Astrocyte (in vitro differentiated cells and primary cell): ENCODE measurements around the gene EGR1. TPM values are rescaled to one million over a fixed set of nuclear protein-coding genes. Genes with fewer than 3 reads are reported as not detected.

Experiments
- DNase-seq: peaks from one replicate; pipeline ENCODE4 v3.0.0-alpha.2; 2010; ENCODE audit warnings: low read depth
- FAIRE-seq: peaks from 2 replicates; lab custom pipeline; 2011; peaks lifted over from hg19 to GRCh38; lab: Jason Lieb, UNC
- H2AFZ ChIP-seq: 2 replicates; pipeline ENCODE4 v1.6.0; 2012; ENCODE audit warnings: low read depth, low read length, inconsistent platforms
- H3K27ac ChIP-seq: 2 replicates; pipeline ENCODE4 v1.5.1; 2011; ENCODE audit warnings: low read depth, low read length, inconsistent platforms
- H3K27me3 ChIP-seq: 2 replicates; pipeline ENCODE4 v1.6.0; 2011; ENCODE audit warnings: low read length, inconsistent platforms; ENCODE audit not compliant: insufficient read depth
- H3K36me3 ChIP-seq: 2 replicates; pipeline ENCODE4 v1.5.1; 2011; ENCODE audit warnings: low read length, inconsistent platforms; ENCODE audit not compliant: insufficient read depth
- H3K4me1 ChIP-seq: 2 replicates; pipeline ENCODE4 v1.5.1; 2011; ENCODE audit warnings: low read length, inconsistent platforms; ENCODE audit not compliant: insufficient read depth
- H3K4me2 ChIP-seq: 2 replicates; pipeline ENCODE4 v1.6.0; 2012; ENCODE audit warnings: low read length, inconsistent platforms
- H3K4me3 ChIP-seq: 2 replicates; pipeline ENCODE4 v1.5.1; 2011; ENCODE audit warnings: low read depth, mild to moderate bottlenecking, low read length, inconsistent platforms; ENCODE audit not compliant: insufficient read depth
- H3K79me2 ChIP-seq: 2 replicates; pipeline ENCODE4 v1.6.0; 2012; ENCODE audit warnings: mild to moderate bottlenecking, low read length, inconsistent platforms; ENCODE audit not compliant: insufficient read depth
- H3K9ac ChIP-seq: 2 replicates; pipeline ENCODE4 v1.6.0; 2012; ENCODE audit warnings: mild to moderate bottlenecking, low read length, inconsistent platforms
- H3K9me3 ChIP-seq: 2 replicates; pipeline ENCODE4 v1.5.1; 2012; ENCODE audit warnings: low read depth, mild to moderate bottlenecking, low read length, inconsistent platforms; ENCODE audit not compliant: insufficient read depth
- H4K20me1 ChIP-seq: 2 replicates; pipeline ENCODE4 v1.6.0; 2012; ENCODE audit warnings: low read length, inconsistent platforms; ENCODE audit not compliant: insufficient read depth
- H3K27ac Mint-ChIP-seq: one replicate; pipeline ENCODE4 v1.8.0; 2021; ENCODE audit warnings: mild to moderate bottlenecking, mixed read lengths; ENCODE audit not compliant: unreplicated experiment
- H3K27me3 Mint-ChIP-seq: one replicate; pipeline ENCODE4 v1.8.0; 2021; ENCODE audit warnings: low read depth, mixed read lengths; ENCODE audit not compliant: unreplicated experiment
- H3K36me3 Mint-ChIP-seq: one replicate; pipeline ENCODE4 v1.8.0; 2021; ENCODE audit warnings: low read depth, mixed read lengths; ENCODE audit not compliant: unreplicated experiment
- H3K4me1 Mint-ChIP-seq: one replicate; pipeline ENCODE4 v1.8.0; 2021; ENCODE audit warnings: low read depth, mixed read lengths; ENCODE audit not compliant: unreplicated experiment
- H3K4me3 Mint-ChIP-seq: one replicate; pipeline ENCODE4 v1.8.0; 2021; ENCODE audit warnings: mild to moderate bottlenecking, moderate library complexity, mixed read lengths; ENCODE audit not compliant: unreplicated experiment
- H3K9me3 Mint-ChIP-seq: one replicate; pipeline ENCODE4 v1.8.0; 2021; ENCODE audit warnings: mild to moderate bottlenecking, mixed read lengths; ENCODE audit not compliant: unreplicated experiment
- EZH2 ChIP-seq: IDR thresholded peaks from 2 replicates; pipeline ENCODE4 v1.6.1; 2012; ENCODE audit warnings: mild to moderate bottlenecking, low read length, inconsistent platforms; ENCODE audit not compliant: insufficient read depth
- total RNA-seq: library from RNA; stranded (reverse); gene quantifications from 2 replicates; pipeline ENCODE4 v1.2.1, GENCODE V29; 2021
- TF ChIP-seq, protein P1 (sequence below): IDR thresholded peaks from 2 replicates; pipeline ENCODE4 v1.5.1; 2011; ENCODE audit warnings: low read depth, mild to moderate bottlenecking, inconsistent platforms, low read length, moderate library complexity; ENCODE audit not compliant: insufficient read depth

EGR1 gene
- total RNA-seq, 1 donor from 2014 or later, result 31.5 TPM

- Histone ChIP-seq H3K27ac (no peak overlapping the region), H3K9ac (no peak overlapping the region), H3K4me2 (no peak overlapping the region), H3K27me3 (no peaks in the 10 kb centered on the region), H3K36me3 (no peaks in the 10 kb centered on the region), H3K9me3 (no peaks in the 10 kb centered on the region), H3K4me1 (peaks cover 12% of the 10 kb centered on the region), H3K79me2 (no peaks in the 10 kb centered on the region), H2AFZ (no peak overlapping the region), H3K4me3 (no peak overlapping the region), H4K20me1 (no peaks in the 10 kb centered on the region)
- peaks cover 5% of the 10 kb centered on the region for H3K36me3 Mint-ChIP-seq
- H3K27me3 Mint-ChIP-seq, result peaks cover 17% of the 10 kb centered on the region
- TF ChIP-seq EZH2, result no peak
- TF ChIP-seq, protein P1, sequence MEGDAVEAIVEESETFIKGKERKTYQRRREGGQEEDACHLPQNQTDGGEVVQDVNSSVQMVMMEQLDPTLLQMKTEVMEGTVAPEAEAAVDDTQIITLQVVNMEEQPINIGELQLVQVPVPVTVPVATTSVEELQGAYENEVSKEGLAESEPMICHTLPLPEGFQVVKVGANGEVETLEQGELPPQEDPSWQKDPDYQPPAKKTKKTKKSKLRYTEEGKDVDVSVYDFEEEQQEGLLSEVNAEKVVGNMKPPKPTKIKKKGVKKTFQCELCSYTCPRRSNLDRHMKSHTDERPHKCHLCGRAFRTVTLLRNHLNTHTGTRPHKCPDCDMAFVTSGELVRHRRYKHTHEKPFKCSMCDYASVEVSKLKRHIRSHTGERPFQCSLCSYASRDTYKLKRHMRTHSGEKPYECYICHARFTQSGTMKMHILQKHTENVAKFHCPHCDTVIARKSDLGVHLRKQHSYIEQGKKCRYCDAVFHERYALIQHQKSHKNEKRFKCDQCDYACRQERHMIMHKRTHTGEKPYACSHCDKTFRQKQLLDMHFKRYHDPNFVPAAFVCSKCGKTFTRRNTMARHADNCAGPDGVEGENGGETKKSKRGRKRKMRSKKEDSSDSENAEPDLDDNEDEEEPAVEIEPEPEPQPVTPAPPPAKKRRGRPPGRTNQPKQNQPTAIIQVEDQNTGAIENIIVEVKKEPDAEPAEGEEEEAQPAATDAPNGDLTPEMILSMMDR, result no peak
- FAIRE-seq (no peak), DNase-seq (no peak)
- no peaks in the 10 kb centered on the region for H3K4me1 Mint-ChIP-seq
- H3K27ac Mint-ChIP-seq, result no peak overlapping the region
- no peaks in the 10 kb centered on the region for H3K9me3 Mint-ChIP-seq
- peak overlapping the region; percentile 40 for H3K4me3 Mint-ChIP-seq
Measured at GRCh38 chr5:138444078-138444773, 21.1 kb upstream of the EGR1 start.

DNA sequence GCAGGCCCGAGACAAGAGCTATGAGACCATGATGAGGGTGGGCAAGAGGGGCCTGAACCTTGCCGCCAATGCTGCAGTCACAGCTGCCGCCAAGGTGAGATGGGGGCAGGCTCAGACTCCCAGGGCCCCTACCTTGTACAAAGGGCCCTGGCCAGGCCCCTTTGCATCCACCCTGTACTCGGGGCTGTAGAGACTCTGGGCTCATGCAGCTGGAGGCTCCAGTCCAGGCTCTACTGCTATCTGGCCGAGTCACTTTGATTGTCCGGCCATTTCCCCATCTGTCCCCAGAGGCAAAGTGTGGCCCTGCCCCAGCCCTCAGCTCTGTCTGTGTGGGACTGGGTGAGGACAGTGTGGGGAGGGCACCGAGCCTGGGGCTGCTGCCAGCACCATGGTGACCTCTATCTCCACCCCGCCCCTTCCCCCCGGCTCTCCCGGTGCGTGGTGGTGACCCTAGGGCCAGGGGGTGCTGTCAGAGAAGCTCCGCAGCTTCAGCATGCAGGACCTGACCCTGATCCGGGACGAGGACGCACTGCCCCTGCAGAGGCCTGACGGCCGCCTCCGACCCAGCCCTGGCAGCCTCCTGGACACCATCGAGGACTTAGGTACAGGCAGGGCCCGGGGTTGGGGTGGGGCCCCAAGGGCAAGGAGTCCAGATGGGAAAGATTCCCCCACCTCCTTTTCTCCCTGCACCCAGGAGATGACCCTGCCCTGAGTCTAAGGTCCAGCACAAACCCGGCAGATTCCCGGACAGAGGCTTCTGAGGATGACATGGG lies 20.3 kb upstream of the EGR1 start:
- no peak for DNase-seq
- H3K4me2 ChIP-seq, result no peak overlapping the region
- no peaks in the 10 kb centered on the region for H3K79me2 ChIP-seq
- peaks cover 5% of the 10 kb centered on the region for H3K36me3 Mint-ChIP-seq
- H3K9ac ChIP-seq, result no peak overlapping the region
- H4K20me1 ChIP-seq, result no peaks in the 10 kb centered on the region
- H3K27me3 Mint-ChIP-seq, result peaks cover 18% of the 10 kb centered on the region
- no peak overlapping the region for H3K4me3 ChIP-seq
- H3K27ac Mint-ChIP-seq, result no peak overlapping the region
- no peaks in the 10 kb centered on the region for H3K4me1 Mint-ChIP-seq
- H3K27ac ChIP-seq, result no peak overlapping the region
- no peak for TF ChIP-seq EZH2
- TF ChIP-seq, protein P1, result no peak
- no peak overlapping the region for H2AFZ ChIP-seq
- no peaks in the 10 kb centered on the region for H3K36me3 ChIP-seq
- no peaks in the 10 kb centered on the region for H3K9me3 Mint-ChIP-seq
- no peak for FAIRE-seq
- H3K9me3 ChIP-seq, result no peaks in the 10 kb centered on the region
- H3K4me3 Mint-ChIP-seq, result no peak overlapping the region
- H3K4me1 ChIP-seq, result peaks cover 10% of the 10 kb centered on the region
- no peaks in the 10 kb centered on the region for H3K27me3 ChIP-seq
